GM18511 (cell line): ENCODE data around the gene SOX6.
"Not testable (repeated sequence)": the region's sequence is repeated elsewhere in the genome, so short reads cannot be mapped to it uniquely, and the experiment has no call there.

Experiments
- ATAC-seq: cut with Tn5 transposase; IDR thresholded peaks from one replicate; pipeline ENCODE4 v1.9.1; 2021; ENCODE audit warnings: mild to moderate bottlenecking, moderate library complexity; ENCODE audit not compliant: unreplicated experiment

SOX6 gene

DNA sequence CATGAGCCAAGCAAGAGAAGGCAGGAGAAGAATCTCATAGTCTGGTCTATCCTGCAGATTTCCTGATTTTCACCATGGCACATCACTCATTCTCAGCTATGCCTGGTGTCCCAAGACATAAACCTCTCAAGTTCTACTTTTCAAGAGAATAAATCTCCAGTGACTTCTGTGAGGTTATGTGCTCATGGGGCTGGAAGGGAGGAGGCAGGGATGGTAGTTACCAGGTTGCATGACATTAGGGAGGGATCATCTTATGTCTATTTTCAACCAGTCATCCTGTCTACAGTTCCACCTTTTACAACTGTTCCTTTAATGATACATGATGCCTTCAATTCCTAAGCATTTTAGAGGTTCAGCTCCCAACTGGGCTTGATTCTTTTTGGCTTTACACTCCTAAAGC lies 297.7 kb downstream of the SOX6 start:
- ATAC-seq: no peak

DNA sequence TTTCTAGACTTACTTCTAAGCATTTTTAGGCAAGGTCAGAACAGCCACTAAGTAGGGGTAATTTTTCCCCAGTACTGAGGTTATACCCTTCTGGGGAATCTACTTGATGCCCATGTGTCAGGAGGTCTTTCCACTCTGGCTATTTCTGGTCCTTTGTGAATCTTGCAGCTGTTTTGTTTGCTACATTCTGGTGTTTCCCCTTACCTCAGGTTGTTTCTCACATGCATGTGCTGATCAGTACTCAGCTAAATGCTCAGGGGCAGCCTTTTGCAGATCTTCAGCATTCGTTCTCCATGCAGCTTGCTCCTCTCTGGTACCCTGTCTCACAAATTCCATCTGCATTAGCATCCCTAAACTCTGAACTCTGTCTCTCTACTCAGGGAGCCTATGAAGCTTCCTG lies 303.6 kb downstream of the SOX6 start:
- no peak for ATAC-seq

DNA sequence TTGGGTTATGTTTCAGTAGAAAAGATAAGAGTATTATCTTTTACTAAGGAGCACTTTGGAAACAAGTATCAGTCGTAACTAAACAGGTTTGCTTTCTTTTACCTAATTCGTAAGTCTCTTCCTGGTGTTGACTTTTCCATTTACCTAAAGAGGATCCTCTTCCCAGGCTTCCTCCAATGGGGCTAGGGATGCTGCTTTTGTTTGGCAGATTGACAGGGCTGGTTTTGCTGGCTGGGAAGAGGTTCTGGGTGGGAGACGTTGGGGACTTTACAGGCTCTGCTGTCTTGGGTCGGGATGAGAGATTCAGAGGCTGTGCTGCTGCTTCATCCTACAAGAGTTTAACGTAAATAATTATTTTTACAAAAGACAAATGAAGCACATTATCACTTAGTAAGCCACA lies 306.7 kb downstream of the SOX6 start:
- ATAC-seq: no peak

DNA sequence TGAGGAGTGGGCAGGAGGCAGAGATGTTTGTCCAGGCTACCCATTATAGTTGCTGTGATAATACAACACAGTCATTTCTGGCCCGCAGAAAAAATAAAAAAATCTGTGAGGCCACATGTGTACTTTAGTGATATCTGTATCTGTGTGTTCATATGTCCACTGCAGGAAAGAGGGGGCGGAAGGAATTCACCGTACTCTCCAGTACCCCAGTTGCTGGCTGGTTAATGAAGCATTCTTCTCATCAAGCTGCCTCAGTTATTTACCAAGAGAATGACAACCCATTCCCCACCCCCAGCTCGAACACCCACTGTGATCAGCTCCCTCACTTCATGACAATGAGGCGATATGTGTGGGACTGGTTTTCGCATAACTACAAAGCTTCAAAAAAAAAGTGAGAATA lies 309.3 kb downstream of the SOX6 start:
- no peak for ATAC-seq

DNA sequence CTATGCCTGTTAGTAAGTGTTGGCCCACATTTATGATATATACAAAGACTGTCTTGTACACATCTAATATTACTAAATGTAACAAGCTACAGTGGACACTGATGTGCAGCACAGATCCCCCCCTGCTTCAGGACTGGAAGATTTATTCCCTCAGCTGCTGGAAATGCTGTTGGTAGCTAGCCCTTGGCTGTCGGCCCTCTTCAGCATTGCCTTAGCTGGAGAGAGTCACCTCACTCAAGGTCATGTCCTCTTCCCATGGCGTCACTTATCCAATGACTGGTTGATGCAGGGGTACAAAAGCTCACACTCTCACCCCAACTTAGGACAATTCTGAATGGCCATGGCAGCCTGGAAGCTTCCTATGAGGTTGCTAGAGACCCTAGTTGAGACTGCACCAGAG lies 312.7 kb downstream of the SOX6 start:
- ATAC-seq: no peak

DNA sequence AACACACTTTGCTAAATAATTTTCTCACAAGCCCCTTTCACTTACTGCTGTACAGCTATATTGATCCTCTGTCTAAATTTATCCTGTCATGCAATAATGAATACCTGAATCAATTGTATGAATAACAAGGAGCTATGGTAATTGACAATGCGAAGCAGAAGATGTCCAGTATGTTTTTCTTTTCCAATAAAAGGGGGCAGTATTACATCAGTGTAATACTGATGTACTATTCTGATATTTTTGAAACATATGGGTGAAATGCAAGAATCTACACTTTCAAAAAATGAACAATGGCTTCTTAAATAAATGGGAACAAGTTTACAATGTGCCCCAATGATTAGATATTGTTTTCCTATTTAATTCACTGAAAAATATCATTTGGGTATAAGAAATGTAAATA lies 315.1 kb downstream of the SOX6 start:
- no peak for ATAC-seq

DNA sequence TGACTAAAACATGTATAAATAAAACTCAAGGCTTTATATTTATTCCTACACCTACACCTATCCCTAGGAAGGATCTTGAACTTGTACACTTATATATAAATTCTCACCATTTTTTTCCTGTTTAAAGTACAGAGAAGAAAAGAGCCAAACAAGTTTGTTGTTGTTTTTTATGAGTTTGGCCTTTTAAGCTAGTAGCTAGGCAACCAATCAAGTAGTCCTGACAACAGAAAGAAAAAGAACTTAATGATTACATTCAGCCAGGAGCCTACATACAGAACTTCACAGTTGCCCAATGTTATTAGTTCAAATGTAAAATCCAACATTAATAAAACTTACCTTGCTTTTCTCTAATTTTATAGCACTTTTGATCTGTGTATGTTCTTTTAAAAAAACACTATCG lies 316.2 kb downstream of the SOX6 start:
- ATAC-seq: no peak

DNA sequence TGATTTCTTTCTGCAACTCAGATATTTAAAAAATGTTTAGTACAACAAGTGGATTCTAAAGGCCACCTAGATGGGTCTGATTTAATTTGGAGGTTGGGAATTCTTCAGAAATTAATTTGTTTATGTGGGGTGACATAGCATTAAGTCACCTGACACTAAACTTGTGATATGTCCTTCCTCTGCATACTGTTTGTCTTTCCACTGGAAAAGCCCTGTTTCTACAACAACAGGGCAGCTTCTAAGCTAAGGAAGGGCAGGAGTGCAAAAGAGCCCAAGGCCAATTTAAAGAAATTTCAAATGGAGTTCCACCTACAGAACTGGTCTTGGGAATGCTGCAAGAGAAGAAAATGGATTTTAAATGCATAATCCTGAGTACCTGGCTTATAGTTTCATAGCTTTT lies 319.2 kb downstream of the SOX6 start:
- no peak for ATAC-seq

DNA sequence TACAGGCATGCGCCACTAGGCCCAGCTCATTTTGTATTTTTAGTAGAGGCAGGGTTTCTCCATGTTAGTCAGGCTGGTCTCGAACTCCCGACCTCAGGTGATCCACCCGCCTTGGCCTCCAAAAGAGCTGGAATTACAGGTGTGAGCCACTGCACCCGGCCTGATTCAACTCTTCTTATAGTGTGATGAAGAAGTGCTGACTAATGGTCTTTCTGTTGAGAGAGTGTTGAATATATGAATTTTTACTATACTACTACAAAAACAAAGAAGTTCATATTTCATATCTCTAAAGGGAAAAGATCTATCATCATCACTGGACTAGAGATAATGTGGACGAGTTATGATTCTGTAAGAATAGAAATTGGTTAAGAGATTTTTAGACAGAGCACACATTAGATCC lies 320.1 kb downstream of the SOX6 start:
- no peak for ATAC-seq

DNA sequence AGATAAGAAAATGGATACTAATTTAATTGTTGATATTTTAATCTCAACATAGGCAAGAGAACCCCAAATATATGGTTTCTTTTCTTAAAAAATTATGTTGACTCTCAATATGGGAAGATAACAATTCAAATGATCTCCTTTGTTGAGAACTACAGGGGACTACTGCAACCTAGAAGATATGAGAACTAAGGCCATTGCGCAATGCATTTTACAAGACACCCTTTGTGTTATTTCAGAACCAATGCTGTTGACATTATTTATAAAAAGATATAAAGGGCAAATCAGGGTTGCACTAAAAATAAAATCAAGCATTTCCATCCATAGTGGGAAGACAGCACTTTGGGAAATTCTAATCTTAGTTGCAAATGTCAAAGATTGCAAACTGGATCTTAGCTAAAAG lies 322.3 kb downstream of the SOX6 start:
- ATAC-seq: no peak

DNA sequence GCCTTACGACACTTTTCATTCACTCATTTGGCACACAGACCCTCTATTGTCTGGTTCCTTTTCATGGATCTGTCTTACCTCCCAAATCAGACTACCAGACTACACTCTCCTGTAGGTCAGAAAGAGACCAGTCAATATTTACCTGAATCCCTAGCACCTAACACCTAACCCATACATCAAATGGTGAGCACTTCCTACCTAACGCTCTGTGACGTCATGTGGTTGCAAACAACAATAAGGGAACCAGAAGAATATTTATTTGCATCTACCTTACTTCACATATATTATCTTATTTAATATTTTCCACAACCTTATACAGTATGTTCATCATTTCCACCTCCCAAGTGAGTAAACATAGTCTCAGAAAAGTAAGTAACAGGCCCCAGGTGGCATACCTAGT lies 323.4 kb downstream of the SOX6 start:
- no peak for ATAC-seq

DNA sequence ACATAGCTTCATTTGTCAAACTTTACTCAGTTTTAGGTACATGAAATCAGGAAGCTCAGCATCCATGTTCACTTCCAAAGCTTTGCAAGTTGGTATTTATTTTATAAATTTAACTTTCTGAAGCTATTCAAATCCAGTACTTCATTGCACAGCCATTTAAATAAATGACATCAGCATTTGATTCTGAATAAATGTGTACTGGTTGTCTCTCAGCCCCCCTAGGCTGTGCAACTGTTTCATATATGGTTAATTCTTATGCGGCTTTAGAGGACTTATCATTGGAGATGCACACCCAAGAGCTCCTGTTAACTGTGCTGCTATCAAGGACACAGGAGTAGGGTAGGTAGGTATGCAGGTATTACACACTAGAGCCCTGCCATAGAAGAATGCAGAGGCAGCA lies 325.1 kb downstream of the SOX6 start:
- ATAC-seq: no peak

DNA sequence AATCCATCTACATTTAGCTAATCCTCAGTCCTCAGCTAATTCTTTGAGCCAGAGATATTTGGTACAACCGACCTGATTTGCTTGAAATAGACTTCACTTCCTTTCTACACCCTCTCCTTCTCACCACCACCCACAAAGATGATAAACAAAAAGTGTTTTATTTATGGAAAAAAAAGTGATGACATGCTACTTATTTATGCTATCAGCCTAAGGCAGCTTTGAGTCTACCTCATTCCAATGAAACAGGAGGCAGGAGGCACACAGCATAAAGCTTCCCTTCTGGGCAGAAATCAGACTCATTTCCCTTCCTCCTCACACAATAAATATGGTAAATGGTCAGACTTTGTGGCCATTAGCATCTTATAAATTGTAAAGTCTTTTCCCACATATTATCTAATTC lies 325.7 kb downstream of the SOX6 start:
- no peak for ATAC-seq

DNA sequence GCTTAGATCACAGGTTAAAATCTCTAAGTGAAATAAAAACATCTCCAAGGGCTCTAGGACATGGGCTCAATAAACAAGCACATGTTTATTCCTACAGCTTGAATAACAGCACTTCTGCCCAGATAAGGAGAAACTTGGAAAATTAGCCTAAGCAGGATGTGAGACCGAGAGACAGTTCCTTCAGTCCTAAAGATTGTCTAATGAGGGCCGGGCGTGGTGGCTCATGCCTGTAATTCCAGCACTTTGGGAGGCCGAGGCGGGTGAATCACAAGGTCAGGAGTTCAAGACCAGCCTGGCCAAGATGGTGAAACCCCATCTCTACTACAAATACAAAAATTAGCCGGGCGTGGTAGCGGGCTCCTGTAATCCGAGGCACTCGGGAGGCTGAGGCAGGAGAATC lies 327.2 kb downstream of the SOX6 start:
- not testable (repeated sequence) for ATAC-seq

DNA sequence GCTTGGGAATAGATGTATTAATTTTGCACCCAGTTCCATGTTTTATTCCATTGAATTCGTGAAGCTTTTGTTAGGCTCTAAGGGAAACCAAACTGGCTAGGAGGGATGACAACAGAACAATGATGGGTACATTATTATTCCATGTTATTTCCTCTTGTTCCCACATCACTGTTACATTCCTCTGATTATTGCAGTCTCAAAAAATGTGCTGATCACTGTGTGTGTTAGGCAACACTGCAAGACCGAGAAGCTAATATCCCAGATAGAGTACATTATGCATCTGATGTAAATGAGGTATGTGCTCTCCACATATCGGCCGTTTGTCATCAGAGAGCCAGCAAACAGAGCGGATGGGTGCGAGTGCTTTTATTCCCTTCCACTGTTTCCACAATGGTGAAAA lies 327.9 kb downstream of the SOX6 start:
- ATAC-seq: no peak

DNA sequence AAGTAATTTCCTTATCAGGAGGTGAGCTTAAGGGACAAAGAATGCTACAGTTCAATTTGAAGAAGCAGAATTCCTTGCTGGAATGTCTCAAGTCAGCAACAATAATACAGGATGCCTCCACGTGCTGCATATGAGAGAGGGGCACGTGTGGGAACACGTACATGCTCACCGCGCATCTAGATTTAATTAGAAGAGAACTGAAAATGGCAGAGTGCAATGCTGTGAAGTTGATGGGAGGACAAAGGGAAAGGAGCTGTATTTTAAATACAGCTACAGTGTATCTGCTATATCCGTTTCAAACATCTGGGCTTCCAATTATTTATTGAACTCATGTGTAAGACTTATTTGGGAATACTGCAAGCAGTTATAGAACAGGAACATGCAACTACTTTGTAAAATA lies 328.7 kb downstream of the SOX6 start:
- ATAC-seq: no peak

DNA sequence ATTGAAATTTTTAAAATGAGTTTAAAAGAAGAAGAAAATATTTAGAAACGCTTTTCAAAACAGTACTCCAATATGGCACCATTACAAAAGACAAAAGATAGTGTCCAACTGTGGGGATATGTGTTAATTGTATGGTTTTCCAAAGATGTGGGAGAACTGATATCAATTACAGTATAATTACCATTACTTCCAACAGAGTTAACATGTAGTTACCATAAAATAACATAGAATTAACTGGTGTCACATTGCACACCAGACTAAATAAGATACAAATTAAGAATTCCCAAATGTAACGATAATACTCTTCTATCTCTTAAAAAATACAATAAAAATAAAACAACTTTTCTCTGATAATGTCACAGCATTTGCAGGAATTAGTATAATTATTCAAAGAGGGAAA lies 329.5 kb downstream of the SOX6 start:
- ATAC-seq: no peak

DNA sequence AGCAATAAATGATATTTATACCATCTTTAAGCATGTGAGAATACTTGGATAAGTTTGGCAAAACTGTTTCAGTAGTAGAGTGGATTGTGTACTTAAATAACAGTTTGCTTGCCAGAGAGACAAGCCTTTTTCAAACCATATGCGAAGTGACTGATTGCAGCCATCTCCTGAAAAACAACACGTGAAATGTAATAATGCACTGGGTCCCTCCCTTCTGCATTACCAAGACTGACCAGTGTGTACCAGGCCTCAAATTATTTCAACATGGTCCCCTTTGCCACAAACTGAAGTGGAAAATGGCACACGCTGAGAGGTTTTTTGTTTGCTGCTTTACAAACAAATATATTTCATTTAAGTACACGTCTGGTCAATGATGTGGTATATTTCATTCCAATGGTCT lies 337.4 kb downstream of the SOX6 start:
- ATAC-seq: no peak

DNA sequence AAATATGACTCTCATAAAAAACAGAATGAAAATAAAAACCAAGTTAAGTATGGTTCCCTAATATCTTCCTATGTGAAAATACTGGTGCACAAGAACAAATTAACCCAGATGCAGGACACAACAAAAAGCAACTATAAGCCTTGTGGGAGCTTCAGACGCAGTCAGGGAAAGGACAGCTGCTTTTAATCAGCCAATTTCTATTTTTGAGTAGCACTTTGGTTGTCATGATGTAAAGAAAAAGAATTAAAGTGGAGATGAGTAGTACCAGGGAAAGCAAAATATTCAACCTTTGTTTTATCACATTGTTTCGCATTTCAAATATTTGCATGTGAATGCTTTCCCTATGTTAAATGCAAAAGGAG lies 339.9 kb downstream of the SOX6 start:
- no peak for ATAC-seq

DNA sequence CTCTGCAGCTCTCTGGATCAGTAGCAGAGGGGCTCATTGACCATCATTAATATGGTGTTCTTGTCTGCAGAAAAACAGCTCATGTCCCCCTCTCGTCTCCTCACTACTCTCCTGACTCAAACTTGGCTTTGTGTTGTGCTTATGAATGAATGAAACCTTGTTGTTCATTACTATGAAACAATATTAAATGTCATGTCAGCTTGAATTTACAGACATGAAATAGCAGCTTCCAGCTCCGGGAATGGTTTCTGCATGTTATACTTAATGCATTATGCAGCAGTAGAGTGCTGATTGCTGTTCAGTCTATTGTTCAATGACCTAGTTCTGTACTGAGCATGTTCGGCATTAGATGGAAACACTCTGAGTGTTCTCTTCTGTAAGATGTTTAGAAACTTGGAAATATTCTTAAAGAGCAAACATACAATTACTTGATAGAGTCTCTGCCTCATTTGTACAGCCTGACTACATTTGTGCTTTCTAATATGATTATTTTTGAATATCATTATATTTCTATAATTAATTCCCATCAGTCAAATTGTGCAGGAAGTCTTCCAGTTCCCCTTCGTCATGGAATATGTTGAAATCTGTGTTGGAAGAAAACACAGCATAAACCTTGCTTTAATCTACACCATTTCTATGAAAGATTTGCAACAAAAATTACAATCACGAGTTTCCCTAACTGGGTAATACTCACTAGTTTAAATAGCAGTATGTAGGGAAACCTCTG lies 340.4 kb downstream of the SOX6 start:
- ATAC-seq: no peak

DNA sequence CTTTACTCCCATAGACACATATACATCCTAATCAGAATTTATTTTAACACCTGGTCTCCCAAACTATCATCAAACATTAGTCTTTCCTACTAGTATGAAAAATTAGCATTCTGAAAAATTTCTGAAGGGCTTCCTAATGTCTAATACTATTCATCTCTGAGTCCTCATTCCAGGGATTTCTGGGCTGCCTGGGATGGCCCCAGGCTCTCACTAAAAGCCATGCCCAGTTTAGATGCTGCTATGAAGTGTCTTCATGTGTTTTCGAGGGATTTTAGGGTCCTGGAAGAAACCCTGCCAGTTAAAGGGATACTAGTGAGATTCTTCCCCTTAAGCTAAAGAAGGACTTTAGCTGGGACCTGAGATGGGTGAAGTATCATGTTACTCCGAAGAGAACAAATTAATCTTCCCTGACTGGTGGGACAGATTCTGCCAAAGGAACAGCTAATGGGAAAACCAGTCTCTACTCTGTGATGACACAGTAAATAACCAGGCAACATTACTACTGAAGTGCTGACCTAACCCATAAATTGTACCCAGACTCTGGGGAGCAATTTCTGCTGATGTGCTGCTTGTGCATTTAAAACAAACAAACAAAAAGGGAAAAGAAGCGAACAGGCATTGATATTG lies 342.6 kb downstream of the SOX6 start:
- ATAC-seq: no peak

DNA sequence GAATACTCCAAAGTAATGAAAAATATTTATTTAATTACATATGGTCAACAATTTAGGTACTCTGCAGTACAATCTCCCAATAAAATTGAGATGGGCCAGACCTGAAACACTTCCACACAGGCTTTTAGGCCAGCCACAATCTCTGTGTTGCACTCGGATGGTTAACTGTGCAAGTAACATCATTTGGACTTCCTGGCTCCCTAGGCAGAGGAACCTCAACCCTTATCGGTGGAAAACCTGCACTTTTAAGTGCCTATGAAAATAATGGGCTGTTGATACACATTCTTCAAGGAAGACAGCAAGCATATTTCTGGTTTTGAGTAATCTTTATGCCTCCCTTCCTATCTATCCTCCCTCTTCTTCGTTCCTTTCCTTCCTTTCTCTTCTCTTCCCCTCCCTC lies 343.1 kb downstream of the SOX6 start:
- ATAC-seq: no peak

DNA sequence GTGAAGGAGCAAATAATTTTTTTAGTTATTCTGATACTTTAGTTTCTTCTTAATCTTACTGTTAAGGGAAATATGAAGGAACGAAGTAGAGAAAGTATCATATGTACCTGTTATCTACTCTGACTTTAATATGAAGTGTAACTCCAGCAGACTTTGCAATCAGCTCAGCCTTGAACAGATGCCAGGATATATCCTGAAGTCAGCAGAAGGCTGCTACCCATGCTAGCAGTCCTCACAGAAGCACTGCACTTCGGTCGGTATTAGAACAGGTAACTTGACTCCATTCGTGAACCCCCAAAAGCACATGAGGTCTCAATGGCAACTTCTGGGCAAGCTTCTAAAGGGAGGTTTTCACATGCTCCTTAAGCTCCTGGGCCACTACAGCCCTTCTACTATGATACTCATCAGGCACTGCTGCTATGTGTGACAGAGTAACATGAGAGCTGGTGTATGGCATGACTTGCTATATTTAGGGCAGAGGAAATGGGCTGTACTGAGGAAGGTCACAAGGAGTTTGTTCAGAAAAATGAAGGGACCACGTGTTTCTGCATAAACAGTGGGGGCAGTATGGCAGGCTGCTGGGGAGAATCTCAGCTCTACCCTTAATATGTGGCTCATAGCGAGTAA lies 344.1 kb downstream of the SOX6 start:
- ATAC-seq: no peak
